ENCODE results near the gene PDE2A. TPM values are rescaled to one million over a fixed set of nuclear protein-coding genes. Genes with fewer than 3 reads are reported as not detected.

The PDE2A gene
- polyA plus RNA-seq, 1 donor (not counting 4 experiments of a cell fraction or from before 2014, with no cell fraction given) = 0.38 TPM

DNA sequence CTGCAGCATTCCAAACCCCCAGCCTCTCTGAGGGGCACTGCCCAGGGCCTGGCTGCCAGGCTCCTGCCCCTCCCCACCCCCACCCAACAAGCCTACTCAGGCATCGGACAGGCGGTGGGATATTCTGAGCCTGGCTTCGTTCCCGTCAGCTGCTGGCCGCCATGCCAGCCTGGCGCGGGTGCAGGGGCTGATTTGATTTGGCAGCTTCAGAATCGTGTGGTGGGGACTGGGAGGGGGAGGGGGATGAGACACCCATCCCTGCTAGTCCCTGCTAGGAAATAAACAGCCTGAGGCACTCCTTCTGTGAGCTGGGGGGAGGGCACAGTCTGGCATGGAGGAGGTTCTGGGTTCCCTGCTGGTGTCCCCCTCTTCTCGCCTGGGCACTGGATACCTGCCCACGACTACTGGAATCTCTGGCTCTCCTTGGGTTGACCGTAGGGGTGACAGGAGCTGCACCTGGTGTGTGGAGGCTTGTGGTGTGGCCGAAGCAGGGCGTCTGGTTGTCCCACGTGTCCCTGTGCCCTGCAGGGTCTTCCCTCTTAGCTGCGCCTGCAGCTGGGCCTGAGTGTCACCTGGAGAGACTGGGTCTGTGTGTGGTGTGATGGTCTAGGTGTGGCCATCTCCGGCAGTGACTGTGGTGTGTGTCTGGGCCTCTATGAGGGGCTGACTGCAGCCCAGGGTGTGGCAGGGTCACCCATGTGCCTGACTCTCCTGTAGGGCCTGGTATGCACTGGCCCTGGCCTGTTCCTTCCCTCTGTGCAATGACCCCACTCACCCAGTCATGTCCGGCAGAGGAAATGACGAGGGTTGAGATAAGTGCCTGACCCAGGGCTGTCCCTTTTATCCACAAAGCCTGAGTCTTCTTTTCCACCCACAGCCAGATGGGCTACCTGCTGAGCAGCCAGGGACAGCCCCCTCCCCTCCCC is 42.2 kb downstream of the PDE2A start:
- H2AFZ ChIP-seq (ENCODE audit: control insufficient read depth, low read length) = no peak overlapping the region
- DNase-seq (ENCODE audit: low read depth, low spot score) (no peak), FAIRE-seq (no peak)
- no peak overlapping the region for H3K9ac ChIP-seq (ENCODE audit: control insufficient read depth, extremely low read depth, insufficient read depth, low read length)
- no peaks in the 10 kb centered on the region for H3K9me1 ChIP-seq (ENCODE audit: control insufficient read depth, extremely low read depth, insufficient read depth, low read length)
- peaks cover 18% of the 10 kb centered on the region for H3K27me3 ChIP-seq (ENCODE audit: control insufficient read depth, extremely low read depth, insufficient read depth, low read length)
- H3K4me3 ChIP-seq (ENCODE audit: control insufficient read depth in 2 of 3, extremely low read depth in 1 of 3, insufficient read depth in 2 of 3, low read depth in 1 of 3, low read length in 3 of 3) = no peak overlapping the region
- H4K20me1 ChIP-seq (ENCODE audit: control insufficient read depth, extremely low read depth, insufficient read depth, low read length) = no peaks in the 10 kb centered on the region
- no peaks in the 10 kb centered on the region for H3K4me1 ChIP-seq (ENCODE audit: control insufficient read depth, extremely low read depth, insufficient read depth, low read length)
- TF ChIP-seq, protein P1, sequence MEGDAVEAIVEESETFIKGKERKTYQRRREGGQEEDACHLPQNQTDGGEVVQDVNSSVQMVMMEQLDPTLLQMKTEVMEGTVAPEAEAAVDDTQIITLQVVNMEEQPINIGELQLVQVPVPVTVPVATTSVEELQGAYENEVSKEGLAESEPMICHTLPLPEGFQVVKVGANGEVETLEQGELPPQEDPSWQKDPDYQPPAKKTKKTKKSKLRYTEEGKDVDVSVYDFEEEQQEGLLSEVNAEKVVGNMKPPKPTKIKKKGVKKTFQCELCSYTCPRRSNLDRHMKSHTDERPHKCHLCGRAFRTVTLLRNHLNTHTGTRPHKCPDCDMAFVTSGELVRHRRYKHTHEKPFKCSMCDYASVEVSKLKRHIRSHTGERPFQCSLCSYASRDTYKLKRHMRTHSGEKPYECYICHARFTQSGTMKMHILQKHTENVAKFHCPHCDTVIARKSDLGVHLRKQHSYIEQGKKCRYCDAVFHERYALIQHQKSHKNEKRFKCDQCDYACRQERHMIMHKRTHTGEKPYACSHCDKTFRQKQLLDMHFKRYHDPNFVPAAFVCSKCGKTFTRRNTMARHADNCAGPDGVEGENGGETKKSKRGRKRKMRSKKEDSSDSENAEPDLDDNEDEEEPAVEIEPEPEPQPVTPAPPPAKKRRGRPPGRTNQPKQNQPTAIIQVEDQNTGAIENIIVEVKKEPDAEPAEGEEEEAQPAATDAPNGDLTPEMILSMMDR (optimal IDR thresholded peaks at IDR 0.05 in 1 of 3, IDR thresholded peaks at IDR 0.05 in 1 of 3, conservative IDR thresholded peaks at IDR 0.05 in 1 of 3; ENCODE audit: extremely low read depth in 1 of 3, insufficient read depth in 2 of 3, low read length in 3 of 3) = no peak
- no peak for TF ChIP-seq EZH2 (IDR thresholded peaks at IDR 0.05; ENCODE audit: low read length)
- H3K27ac ChIP-seq (ENCODE audit: control insufficient read depth, insufficient read depth, low read length) = no peak overlapping the region
- no peaks in the 10 kb centered on the region for H3K9me3 ChIP-seq (ENCODE audit: control insufficient read depth, low read depth, low read length)
- no peak overlapping the region for H3K4me2 ChIP-seq (ENCODE audit: control insufficient read depth, extremely low read depth, insufficient read depth, low read depth, low read length)
- no peaks in the 10 kb centered on the region for H3K79me2 ChIP-seq (ENCODE audit: control insufficient read depth, insufficient read depth, low read length)
- H3K36me3 ChIP-seq (ENCODE audit: control insufficient read depth in 2 of 2, extremely low read depth in 1 of 2, insufficient read depth in 2 of 2, low read length in 2 of 2) = no peaks in the 10 kb centered on the region
- dilution Hi-C loops (cut with MboI; ENCODE audit: extremely low pct_ligation_motif_present, low sequenced_read_pairs) = no loop called here

- H3K36me3 ChIP-seq (ENCODE audit: control insufficient read depth in 2 of 2, extremely low read depth in 1 of 2, insufficient read depth in 2 of 2, low read length in 2 of 2) = no peaks in the 10 kb centered on the region
- no peaks in the 10 kb centered on the region for H4K20me1 ChIP-seq (ENCODE audit: control insufficient read depth, extremely low read depth, insufficient read depth, low read length)
- H3K79me2 ChIP-seq (ENCODE audit: control insufficient read depth, insufficient read depth, low read length) = no peaks in the 10 kb centered on the region
- H3K4me2 ChIP-seq (ENCODE audit: control insufficient read depth, extremely low read depth, insufficient read depth, low read depth, low read length) = no peak overlapping the region
- dilution Hi-C loops (cut with MboI; ENCODE audit: extremely low pct_ligation_motif_present, low sequenced_read_pairs) = no loop called here
- H3K9me3 ChIP-seq (ENCODE audit: control insufficient read depth, low read depth, low read length) = no peaks in the 10 kb centered on the region
- DNase-seq (ENCODE audit: low read depth, low spot score) (no peak), FAIRE-seq (no peak)
- no peak overlapping the region for H3K27ac ChIP-seq (ENCODE audit: control insufficient read depth, insufficient read depth, low read length)
- no peak overlapping the region for H3K9ac ChIP-seq (ENCODE audit: control insufficient read depth, extremely low read depth, insufficient read depth, low read length)
- H2AFZ ChIP-seq (ENCODE audit: control insufficient read depth, low read length) = no peak overlapping the region
- peaks cover 11% of the 10 kb centered on the region for H3K27me3 ChIP-seq (ENCODE audit: control insufficient read depth, extremely low read depth, insufficient read depth, low read length)
- TF ChIP-seq EZH2 (IDR thresholded peaks at IDR 0.05; ENCODE audit: low read length) = no peak
- TF ChIP-seq, protein P1 (optimal IDR thresholded peaks at IDR 0.05 in 1 of 3, IDR thresholded peaks at IDR 0.05 in 1 of 3, conservative IDR thresholded peaks at IDR 0.05 in 1 of 3; ENCODE audit: extremely low read depth in 1 of 3, insufficient read depth in 2 of 3, low read length in 3 of 3) = no peak
- no peaks in the 10 kb centered on the region for H3K9me1 ChIP-seq (ENCODE audit: control insufficient read depth, extremely low read depth, insufficient read depth, low read length)
- no peaks in the 10 kb centered on the region for H3K4me1 ChIP-seq (ENCODE audit: control insufficient read depth, extremely low read depth, insufficient read depth, low read length)
- H3K4me3 ChIP-seq (ENCODE audit: control insufficient read depth in 2 of 3, extremely low read depth in 1 of 3, insufficient read depth in 2 of 3, low read depth in 1 of 3, low read length in 3 of 3) = no peak overlapping the region
These were observed 43.9 kb downstream of the PDE2A start for GRCh38 chr11:72630104-72630852.
